Small intestine (tissue), 7 donors: ENCODE data around the gene EPHB6. TPM values are rescaled to one million over a fixed set of nuclear protein-coding genes. Genes with fewer than 3 reads are reported as not detected.

Experiments used
- DNase-seq, 2 donors: peaks; one replicate each; pipeline versions ENCODE4 v3.0.0 to v3.0.0-alpha.2; 2013
- FAIRE-seq: peaks from 2 replicates; lab custom pipeline; 2012; peaks lifted over from hg19 to GRCh38; lab: Jason Lieb, UNC
- H3K27ac ChIP-seq, 3 donors: one replicate each; pipeline ENCODE4 v1.5.1; 2013; ENCODE audit warnings: low read length in 2 of 3, mild to moderate bottlenecking in 2 of 3, control low read depth in 1 of 3, inconsistent platforms in 1 of 3, low read depth in 1 of 3, moderate library complexity in 1 of 3
- H3K27me3 ChIP-seq, 3 donors: one replicate each; pipeline ENCODE4 v1.6.1; 2013; ENCODE audit warnings: low read length in 3 of 3, inconsistent platforms in 1 of 3; ENCODE audit not compliant: control insufficient read depth in 3 of 3, insufficient read depth in 3 of 3
- H3K36me3 ChIP-seq, 3 donors: one replicate each; pipeline ENCODE4 v1.6.1; 2013; ENCODE audit warnings: low read length in 3 of 3, inconsistent platforms in 1 of 3, low read depth in 1 of 3, mild to moderate bottlenecking in 1 of 3, moderate library complexity in 1 of 3; ENCODE audit not compliant: control insufficient read depth in 3 of 3, insufficient read depth in 2 of 3
- H3K4me1 ChIP-seq, 3 donors: one replicate each; pipeline ENCODE4 v1.6.1; 2013; ENCODE audit warnings: low read length in 2 of 3, inconsistent platforms in 1 of 3, low read depth in 1 of 3, mild to moderate bottlenecking in 1 of 3, moderate library complexity in 1 of 3; ENCODE audit not compliant: control insufficient read depth in 3 of 3, insufficient read depth in 2 of 3
- H3K4me3 ChIP-seq, 3 donors: one replicate each; pipeline ENCODE4 v1.5.1; 2013; ENCODE audit warnings: low read length in 3 of 3, control low read depth in 1 of 3, inconsistent platforms in 1 of 3, low read depth in 1 of 3, mild to moderate bottlenecking in 1 of 3, moderate library complexity in 1 of 3
- H3K9me3 ChIP-seq, 2 donors: one replicate each; pipeline ENCODE4 v1.6.1; 2013; ENCODE audit warnings: low read depth in 1 of 2, low read length in 1 of 2; ENCODE audit not compliant: control insufficient read depth in 2 of 2, insufficient read depth in 1 of 2
- whole genome bisulfite sequencing, 3 donors: extraction: QIAGEN DNeasy Blood & Tissue Kit; methylation state at CpG; one replicate each; pipeline ENCODE4 v1.1.7; 2013; 5-methylcytosine and 5-hydroxymethylcytosine counted together
- polyA plus RNA-seq, 4 donors: library from polyadenylated mRNA; stranded (reverse) in 3 of 4; unstranded in 1 of 4; fragments of 200-250 nt in 3 of 4; fragments of 120-200 nt in 1 of 4; gene quantifications; one replicate each; pipeline versions ENCODE4 v1.2.1 to v1.2.3, GENCODE V29; 2013
- donor health status: healthy with polysubstance abuse.
- donor health status: control.
- donor health status: control.
- donor health status: Bipolar disorder and iron deficiency.
- donor health status: healthy.

EPHB6 gene
- polyA plus RNA-seq, 4 donors: 1.7 to 26.2 (median 11.8) TPM

DNA sequence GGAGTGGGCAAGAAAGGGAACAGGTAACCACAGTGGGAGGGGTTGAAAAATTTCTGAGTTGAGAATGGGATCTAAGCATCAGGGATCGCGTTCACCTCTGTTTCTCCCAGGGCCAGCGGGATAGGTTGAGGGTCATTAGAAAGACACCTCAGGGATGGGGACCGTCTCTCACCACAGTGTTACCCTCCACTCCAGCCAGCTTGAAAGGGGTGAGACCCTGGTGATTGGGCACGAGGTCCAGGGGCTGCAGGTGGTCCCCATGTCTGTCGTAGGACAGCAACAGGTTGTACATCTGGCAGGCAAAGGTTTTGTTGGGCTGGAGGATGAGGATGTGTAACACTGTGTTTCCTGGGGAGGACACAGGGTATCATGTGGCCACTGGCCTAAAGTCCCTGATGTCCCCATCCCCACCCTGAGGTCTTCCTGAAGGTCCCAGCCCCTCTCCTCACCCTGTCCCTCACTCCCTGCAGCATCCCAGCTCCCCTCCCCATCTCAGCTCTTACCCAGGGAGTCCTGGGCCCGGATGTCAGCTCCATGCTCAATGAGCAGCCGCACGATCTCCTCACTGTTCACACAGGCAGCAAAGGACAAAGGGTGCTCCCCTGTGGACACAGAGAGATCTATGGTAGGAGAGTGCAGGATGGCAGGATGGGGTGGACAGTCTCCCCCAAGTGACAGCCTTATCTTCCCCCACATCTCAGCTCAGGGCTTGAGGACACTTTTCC is 21.5 kb downstream of the EPHB6 start:
- no peak for FAIRE-seq
- WGBS, 3 donors: 83 to 92% (median 86%) methylated on average over 9 of the region's 9 CpGs
- no peak for DNase-seq
- H3K4me3 ChIP-seq: no peak overlapping the region
- peaks cover 0 to 10% (median 0%) of the 10 kb centered on the region in 3 donors for H3K36me3 ChIP-seq
- H3K27ac ChIP-seq: no peak overlapping the region
- H3K4me1 ChIP-seq: peaks cover 0 to 2% (median 0%) of the 10 kb centered on the region in 3 donors
- no peaks in the 10 kb centered on the region for H3K9me3 ChIP-seq
- peaks cover 0 to 5% (median 2%) of the 10 kb centered on the region in 3 donors for H3K27me3 ChIP-seq

DNA sequence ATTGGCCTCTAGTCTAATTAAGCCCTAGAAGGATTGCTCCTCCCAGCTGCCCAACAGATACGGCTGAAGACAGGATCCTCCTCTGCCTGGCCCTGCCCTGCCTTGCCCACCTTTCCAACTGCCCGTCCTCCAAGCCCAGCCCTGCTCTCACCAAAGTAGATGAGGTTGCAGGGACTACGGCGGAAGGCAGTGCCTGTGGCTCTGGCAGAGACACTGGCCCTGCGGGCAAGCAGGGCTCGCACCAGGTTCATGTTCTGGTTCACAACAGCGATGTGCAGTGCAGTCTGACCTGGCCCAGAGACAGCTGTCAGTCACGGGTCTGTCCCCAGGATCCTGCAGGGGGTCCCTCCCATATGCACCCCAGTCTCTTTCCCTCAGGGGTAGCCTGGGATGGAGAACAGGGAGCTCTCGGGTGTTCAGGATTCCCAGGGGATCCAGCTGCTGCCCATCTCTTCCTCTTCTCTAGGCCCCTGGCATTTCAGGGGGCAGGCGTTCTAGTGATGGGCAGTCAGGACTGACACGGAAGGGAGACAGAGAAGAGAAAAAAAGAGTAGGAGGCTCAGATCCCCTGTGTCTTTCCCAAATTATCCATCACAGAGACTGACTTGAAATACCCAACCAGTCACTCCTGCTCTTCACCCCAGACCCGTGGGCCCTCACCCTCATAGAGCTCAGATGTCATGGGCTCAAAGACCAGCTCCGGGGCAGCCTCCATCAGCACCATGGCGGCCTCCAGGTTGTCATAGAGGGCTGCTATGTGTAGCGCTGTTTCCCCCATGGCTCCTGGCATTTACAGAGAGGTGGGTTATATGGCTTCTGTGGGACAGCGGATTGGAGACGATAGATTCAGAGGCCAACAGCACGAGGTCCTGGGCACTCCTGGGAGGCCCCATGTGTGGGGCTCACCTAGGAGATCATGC is 22.4 kb downstream of the EPHB6 start:
- Histone ChIP-seq H3K4me1 (peaks cover 0 to 2% (median 0%) of the 10 kb centered on the region in 3 donors), H3K36me3 (peaks cover 0 to 5% (median 0%) of the 10 kb centered on the region in 3 donors), H3K27ac (no peak overlapping the region), H3K4me3 (no peak overlapping the region), H3K9me3 (no peaks in the 10 kb centered on the region), H3K27me3 (peaks cover 0 to 5% (median 2%) of the 10 kb centered on the region in 3 donors)
- DNase-seq (no peak), FAIRE-seq (no peak)
- WGBS, 3 donors: 87 to 90% (median 88%) methylated on average over 18 of the region's 18 CpGs

DNA sequence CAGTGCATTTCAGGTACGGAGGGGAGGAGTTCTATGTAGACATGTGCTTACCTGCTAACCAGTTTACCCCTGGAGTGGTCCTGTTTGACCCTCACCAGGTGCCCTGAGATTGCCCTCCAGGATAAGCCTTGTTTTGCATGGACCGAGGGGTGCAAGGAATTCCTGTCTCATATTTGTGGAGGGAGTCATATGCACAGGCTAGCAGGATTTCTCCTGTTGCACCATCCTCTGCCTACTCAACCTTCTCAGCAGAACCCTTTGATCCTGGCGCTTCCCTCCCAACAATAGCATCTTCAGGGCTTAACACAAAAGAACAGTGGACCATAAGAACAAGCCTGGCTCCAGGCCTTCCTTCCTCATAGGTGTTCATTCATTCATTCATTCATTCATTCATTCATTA is 23.4 kb downstream of the EPHB6 start:
- no peak for DNase-seq

DNA sequence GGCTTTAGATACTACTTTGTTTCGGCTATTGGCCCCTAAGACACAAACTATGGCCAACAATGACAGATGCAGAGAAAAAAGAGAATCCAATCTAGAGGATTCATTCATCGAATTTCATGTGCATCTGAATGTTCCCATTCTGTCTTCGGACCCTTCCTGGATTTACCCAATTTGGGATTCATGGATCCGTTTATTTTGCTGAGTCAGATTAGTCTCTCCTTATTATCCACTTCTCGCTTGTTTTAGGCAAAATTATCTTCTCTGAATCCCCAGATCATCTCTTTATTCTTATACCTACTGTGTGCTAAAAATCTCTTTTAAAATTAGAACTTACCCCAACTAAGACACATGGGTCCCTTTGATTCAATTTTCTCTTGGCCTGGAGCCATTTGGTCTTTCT is 24.2 kb downstream of the EPHB6 start:
- FAIRE-seq: no peak
- peaks cover 0 to 2% (median 0%) of the 10 kb centered on the region in 3 donors for H3K36me3 ChIP-seq
- H3K4me3 ChIP-seq: no peak overlapping the region
- H3K27ac ChIP-seq: no peak overlapping the region
- H3K9me3 ChIP-seq: no peaks in the 10 kb centered on the region
- WGBS, 3 donors: 77 to 92% (median 85%) methylated on average over 5 of the region's 5 CpGs
- H3K4me1 ChIP-seq: peaks cover 0 to 2% (median 0%) of the 10 kb centered on the region in 3 donors
- no peak for DNase-seq
- peaks cover 0 to 5% (median 2%) of the 10 kb centered on the region in 3 donors for H3K27me3 ChIP-seq

More for the DNA sequence above, 23.4 kb downstream of the EPHB6 start:
- Histone ChIP-seq H3K27me3 (peaks cover 0 to 5% (median 2%) of the 10 kb centered on the region in 3 donors), H3K4me1 (peaks cover 0 to 2% (median 0%) of the 10 kb centered on the region in 3 donors), H3K9me3 (no peaks in the 10 kb centered on the region), H3K36me3 (peaks cover 0 to 4% (median 0%) of the 10 kb centered on the region in 3 donors), H3K27ac (no peak overlapping the region), H3K4me3 (no peak overlapping the region)
- FAIRE-seq: no peak
- 86 to 95% (median 93%) methylated on average over 3 of the region's 3 CpGs for WGBS, 3 donors

DNA sequence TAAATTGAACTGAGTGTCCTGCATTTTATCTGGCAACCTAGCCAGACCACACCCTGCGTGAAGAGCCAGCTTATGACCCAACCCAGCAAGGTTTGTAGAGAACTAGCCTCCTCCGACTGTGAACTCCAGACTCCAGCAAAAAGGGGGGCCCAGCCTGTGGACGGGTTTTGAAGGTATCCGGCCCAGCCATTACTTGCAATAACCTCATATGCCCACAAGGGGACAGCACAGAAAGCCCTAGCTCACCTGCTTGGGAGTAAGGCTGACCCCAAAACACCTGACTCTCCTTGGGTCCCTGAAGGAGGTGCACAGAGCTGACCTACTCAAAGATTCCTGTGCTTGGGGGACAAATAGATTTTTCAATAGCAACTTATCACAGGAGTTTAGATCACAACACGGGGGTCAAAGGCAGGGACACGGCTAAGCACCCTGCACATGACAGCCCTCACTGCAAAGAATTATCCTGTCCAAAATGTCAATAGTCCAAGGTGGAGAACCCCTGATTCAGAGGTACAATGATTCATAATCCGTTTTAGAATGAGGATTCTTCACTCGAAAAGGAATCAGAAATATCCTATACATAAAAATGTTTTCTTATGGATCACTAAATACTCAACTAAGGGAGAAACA is 26.1 kb downstream of the EPHB6 start:
- WGBS, 3 donors: 22 to 30% (median 26%) methylated on average over 8 of the region's 8 CpGs
- Histone ChIP-seq H3K36me3 (no peaks in the 10 kb centered on the region), H3K27me3 (peaks cover 0 to 5% (median 2%) of the 10 kb centered on the region in 3 donors), H3K4me1 (peaks cover 0 to 8% (median 2%) of the 10 kb centered on the region in 3 donors), H3K4me3 (no peak overlapping the region), H3K9me3 (no peaks in the 10 kb centered on the region), H3K27ac (no peak overlapping the region)
- DNase-seq (peak; percentile 67 to 80), FAIRE-seq (no peak)

DNA sequence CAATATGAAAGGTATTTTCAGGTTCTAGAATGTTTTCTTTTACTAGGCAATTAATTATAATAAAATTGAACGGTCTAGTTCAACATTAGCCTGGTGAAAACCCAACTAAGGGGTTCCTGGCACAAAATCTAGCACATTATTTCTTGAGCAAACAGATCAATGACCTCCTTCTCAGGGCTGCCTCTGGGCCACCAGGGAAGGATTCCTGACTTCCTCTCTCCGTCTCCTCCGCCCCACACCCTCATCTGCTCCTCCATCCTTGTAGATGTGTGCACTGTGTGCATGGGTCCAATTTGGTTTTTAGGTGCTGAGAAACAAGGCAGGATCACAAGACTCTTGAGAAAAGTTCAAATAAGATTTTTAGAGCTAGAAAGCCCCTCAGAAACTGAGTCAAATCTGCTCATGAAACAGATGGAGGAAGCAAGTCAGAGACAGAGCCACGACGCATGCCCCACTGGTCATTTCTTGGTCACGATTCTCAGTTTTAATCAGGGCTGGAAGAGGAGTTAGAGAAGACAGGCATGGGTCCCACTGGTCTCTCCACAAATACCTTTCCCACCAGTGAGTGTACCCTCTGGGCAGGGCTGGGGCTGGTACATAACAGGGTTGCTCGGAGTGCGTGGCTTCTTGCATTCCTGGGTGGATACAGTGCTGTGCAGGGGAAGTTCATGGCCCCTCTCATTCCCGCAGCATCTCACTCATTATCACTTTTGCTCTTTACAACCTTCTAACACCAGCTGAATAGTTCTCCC is 26.9 kb downstream of the EPHB6 start:
- no peaks in the 10 kb centered on the region for H3K36me3 ChIP-seq
- H3K27me3 ChIP-seq: peaks cover 0 to 5% (median 2%) of the 10 kb centered on the region in 3 donors
- H3K4me3 ChIP-seq: no peak overlapping the region
- no peak for DNase-seq
- H3K4me1 ChIP-seq: peaks cover 0 to 8% (median 2%) of the 10 kb centered on the region in 3 donors
- FAIRE-seq: no peak
- WGBS, 3 donors: 76 to 88% (median 83%) methylated on average over 9 of the region's 9 CpGs
- H3K9me3 ChIP-seq: no peaks in the 10 kb centered on the region
- no peak overlapping the region for H3K27ac ChIP-seq

DNA sequence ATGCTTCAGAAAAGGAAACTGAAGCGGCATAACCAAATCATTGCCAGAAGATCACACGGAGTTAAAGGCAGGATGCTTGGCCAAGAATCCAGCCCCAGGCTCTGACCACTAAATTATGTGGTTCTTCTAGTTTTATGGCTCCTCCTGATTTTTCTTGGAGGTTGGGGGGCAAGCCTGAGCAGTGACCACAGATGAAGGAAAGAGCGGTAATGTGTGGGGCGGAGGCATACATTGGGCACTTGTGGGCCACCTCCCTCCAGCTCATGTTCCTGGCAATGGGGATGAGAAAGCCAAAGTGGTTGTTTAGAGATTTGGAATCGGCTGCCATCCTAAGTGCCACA is 27.4 kb downstream of the EPHB6 start:
- H3K27ac ChIP-seq: no peak overlapping the region
- no peak for DNase-seq

More for the DNA sequence above, 27.4 kb downstream of the EPHB6 start:
- H3K9me3 ChIP-seq: no peaks in the 10 kb centered on the region
- WGBS, 3 donors: 83 to 87% (median 83%) methylated on average over 5 of the region's 5 CpGs
- H3K36me3 ChIP-seq: no peaks in the 10 kb centered on the region
- H3K4me1 ChIP-seq: peaks cover 2 to 8% (median 3%) of the 10 kb centered on the region in 3 donors
- FAIRE-seq: no peak
- H3K27me3 ChIP-seq: peaks cover 0 to 5% (median 2%) of the 10 kb centered on the region in 3 donors
- no peak overlapping the region for H3K4me3 ChIP-seq
